GM23338 (cell line): ENCODE measurements around the gene LDLRAD3.

Source experiments
- CREB1 ChIP-seq: fragments of 250-450 bp; sonication (Bioruptor Pico); IDR thresholded peaks from 2 replicates; pipeline ENCODE4 v1.5.0; 2020; ENCODE audit warnings: low read depth, mild to moderate bottlenecking, moderate library complexity
- EZH2 ChIP-seq: fragments of 200-600 bp; sonication (generic); IDR thresholded peaks from one replicate; pipeline ENCODE4 v1.8.0; 2017; ENCODE audit warnings: antibody characterized with exemption, mild to moderate bottlenecking, low read depth; ENCODE audit not compliant: unreplicated experiment
- EZH2phosphoT487 ChIP-seq: fragments of 200-600 bp; sonication (generic); IDR thresholded peaks from one replicate; pipeline ENCODE4 v1.8.1; 2018; ENCODE audit warnings: antibody characterized with exemption; ENCODE audit not compliant: unreplicated experiment
- JUNB ChIP-seq: IDR thresholded peaks from one replicate; pipeline ENCODE4 v1.6.1; 2016; ENCODE audit warnings: antibody characterized with exemption; ENCODE audit not compliant: unreplicated experiment
- NANOG ChIP-seq: IDR thresholded peaks from 2 replicates; pipeline ENCODE4 v1.6.1; 2016; ENCODE audit warnings: antibody characterized with exemption, borderline replicate concordance
- POLR2AphosphoS5 ChIP-seq: IDR thresholded peaks from 2 replicates; pipeline ENCODE4 v1.6.1; 2016; ENCODE audit warnings: antibody characterized with exemption, low read depth
- REST ChIP-seq: IDR thresholded peaks from one replicate; pipeline ENCODE4 v1.6.1; 2018; ENCODE audit warnings: antibody characterized with exemption; ENCODE audit not compliant: unreplicated experiment
- STAT1 ChIP-seq: IDR thresholded peaks from one replicate; pipeline ENCODE4 v1.6.1; 2016; ENCODE audit warnings: antibody characterized with exemption; ENCODE audit not compliant: unreplicated experiment
- ZNF114 ChIP-seq: fragments of 250-450 bp; sonication (Bioruptor Pico); IDR thresholded peaks from 2 replicates; pipeline ENCODE4 v1.5.0; 2020; ENCODE audit warnings: mild to moderate bottlenecking, moderate library complexity
- TF ChIP-seq, protein P1 (sequence below), 2 experiments: fragments of 200-600 bp in 1 of 2; sonication (generic) in 1 of 2; conservative IDR thresholded peaks; 2 replicates each; pipeline versions ENCODE4 v1.5.1 to v1.6.1; 2016 to 2017; ENCODE audit warnings: antibody characterized with exemption in 2 of 2, low read depth in 2 of 2, mild to moderate bottlenecking in 2 of 2, moderate library complexity in 1 of 2
- TF ChIP-seq, protein P2 (sequence below): IDR thresholded peaks from 2 replicates; pipeline ENCODE4 v1.6.1; 2016; ENCODE audit warnings: antibody characterized with exemption

DNA sequence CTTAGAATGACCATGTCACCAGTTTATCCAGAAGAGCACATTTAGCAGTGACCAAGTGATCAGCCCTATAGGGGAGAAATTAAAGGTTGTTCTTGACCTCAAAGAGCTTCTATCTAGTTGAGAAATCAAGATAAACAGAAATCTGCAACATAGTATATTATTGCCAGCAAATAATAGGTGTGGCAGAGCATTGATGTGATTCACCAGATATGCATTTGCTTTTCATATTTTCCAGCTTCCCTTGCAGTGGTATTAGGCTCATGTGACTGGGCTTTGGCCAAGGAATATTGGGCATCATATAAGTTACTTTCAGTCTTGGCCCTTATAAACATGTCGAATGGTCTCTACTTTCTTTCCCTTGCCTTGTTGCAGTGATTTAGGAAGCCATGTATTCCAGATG, 310.9 kb downstream of the LDLRAD3 start:
- TF ChIP-seq EZH2phosphoT487 (no peak), STAT1 (no peak), ZNF114 (no peak), POLR2AphosphoS5 (no peak), EZH2 (no peak), REST (no peak), JUNB (no peak), NANOG (no peak), CREB1 (no peak)
- TF ChIP-seq, protein P1, sequence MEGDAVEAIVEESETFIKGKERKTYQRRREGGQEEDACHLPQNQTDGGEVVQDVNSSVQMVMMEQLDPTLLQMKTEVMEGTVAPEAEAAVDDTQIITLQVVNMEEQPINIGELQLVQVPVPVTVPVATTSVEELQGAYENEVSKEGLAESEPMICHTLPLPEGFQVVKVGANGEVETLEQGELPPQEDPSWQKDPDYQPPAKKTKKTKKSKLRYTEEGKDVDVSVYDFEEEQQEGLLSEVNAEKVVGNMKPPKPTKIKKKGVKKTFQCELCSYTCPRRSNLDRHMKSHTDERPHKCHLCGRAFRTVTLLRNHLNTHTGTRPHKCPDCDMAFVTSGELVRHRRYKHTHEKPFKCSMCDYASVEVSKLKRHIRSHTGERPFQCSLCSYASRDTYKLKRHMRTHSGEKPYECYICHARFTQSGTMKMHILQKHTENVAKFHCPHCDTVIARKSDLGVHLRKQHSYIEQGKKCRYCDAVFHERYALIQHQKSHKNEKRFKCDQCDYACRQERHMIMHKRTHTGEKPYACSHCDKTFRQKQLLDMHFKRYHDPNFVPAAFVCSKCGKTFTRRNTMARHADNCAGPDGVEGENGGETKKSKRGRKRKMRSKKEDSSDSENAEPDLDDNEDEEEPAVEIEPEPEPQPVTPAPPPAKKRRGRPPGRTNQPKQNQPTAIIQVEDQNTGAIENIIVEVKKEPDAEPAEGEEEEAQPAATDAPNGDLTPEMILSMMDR (conservative IDR thresholded peaks at IDR 0.05; ENCODE audit: low read depth in 2 of 2): no peak
- TF ChIP-seq, protein P2, sequence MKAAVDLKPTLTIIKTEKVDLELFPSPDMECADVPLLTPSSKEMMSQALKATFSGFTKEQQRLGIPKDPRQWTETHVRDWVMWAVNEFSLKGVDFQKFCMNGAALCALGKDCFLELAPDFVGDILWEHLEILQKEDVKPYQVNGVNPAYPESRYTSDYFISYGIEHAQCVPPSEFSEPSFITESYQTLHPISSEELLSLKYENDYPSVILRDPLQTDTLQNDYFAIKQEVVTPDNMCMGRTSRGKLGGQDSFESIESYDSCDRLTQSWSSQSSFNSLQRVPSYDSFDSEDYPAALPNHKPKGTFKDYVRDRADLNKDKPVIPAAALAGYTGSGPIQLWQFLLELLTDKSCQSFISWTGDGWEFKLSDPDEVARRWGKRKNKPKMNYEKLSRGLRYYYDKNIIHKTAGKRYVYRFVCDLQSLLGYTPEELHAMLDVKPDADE: no peak
